HCT116 (cell line): ENCODE results near the gene ARHGEF11. TPM values are rescaled to one million over a fixed set of nuclear protein-coding genes. Genes with fewer than 3 reads are reported as not detected.

Experiments
- ATAC-seq: fragments of 200-7000 bp; cut with Tn5 transposase; 2 replicates; pipeline ENCODE4 v1.9.1; 2020; ENCODE audit warnings: mild to moderate bottlenecking, moderate library complexity
- BruUV-seq: library from RNA; stranded (reverse); fragments of 400-500 nt; replicated peaks from 2 replicates; lab custom pipeline; 2021; lab: Mats Ljungman, UMichigan
- CTCF ChIA-PET: fragments of 300-600 bp; sonication (Branson Sonifier 250); formaldehyde crosslinking; loops from one replicate; lab custom pipeline; 2021; ENCODE audit warnings: antibody characterized with exemption; lab: Charles Lee
- POLR2A ChIA-PET: fragments of 300-600, 350-600 bp; sonication (Branson Sonifier 250); formaldehyde crosslinking; loops from one replicate; lab custom pipeline; 2021; ENCODE audit warnings: antibody characterized with exemption; lab: Charles Lee
- RAD21 ChIA-PET, 2 experiments: fragments of 300-600 bp; sonication (Branson Sonifier 250); formaldehyde crosslinking; loops; one replicate each; lab custom pipeline; 2023; ENCODE audit warnings: low total read pairs in 2 of 2; ENCODE audit not compliant: uncharacterized antibody in 2 of 2, unreplicated experiment in 2 of 2, low non-redundant PET in 1 of 2; lab: Charles Lee
- DNase-seq: peaks from one replicate; pipeline ENCODE4 v3.0.0-alpha.2; 2010; ENCODE audit warnings: low read depth, low spot score
- H2AFZ ChIP-seq: fragments of 200-600 bp; shearing (Covaris generic), sonication (generic); 2 replicates; pipeline ENCODE4 v1.6.1; 2017; ENCODE audit warnings: low read depth, mixed run types, mixed read lengths, antibody characterized with exemption, low read length; ENCODE audit not compliant: poor library complexity, severe bottlenecking
- H3K27ac ChIP-seq: 2 replicates; pipeline ENCODE4 v1.5.1; 2012; ENCODE audit warnings: low read depth, low read length
- H3K27me3 ChIP-seq: fragments of 200-600 bp; sonication (generic); 2 replicates; pipeline ENCODE4 v1.6.1; 2016; ENCODE audit warnings: mixed run types, low read length, mixed read lengths; ENCODE audit not compliant: insufficient read depth
- H3K36me3 ChIP-seq, 2 experiments: fragments of 200-500 bp in 1 of 2; fragments of 200-600 bp in 1 of 2; sonication (Bioruptor generic) in 1 of 2; sonication (generic) in 1 of 2; 2 replicates each; pipeline versions ENCODE4 v1.5.1 to v1.6.1; 2014 to 2016; ENCODE audit warnings: low read length in 2 of 2, inconsistent platforms in 1 of 2, mixed read lengths in 1 of 2, mixed run types in 1 of 2; ENCODE audit not compliant: insufficient read depth in 2 of 2, control insufficient read depth in 1 of 2
- H3K4me1 ChIP-seq, 2 experiments: fragments of 200-600 bp in 1 of 2; sonication (generic) in 1 of 2; 2 replicates each; pipeline versions ENCODE4 v1.5.1 to v1.6.1; 2012 to 2017; ENCODE audit warnings: low read length in 2 of 2, inconsistent platforms in 1 of 2, mild to moderate bottlenecking in 1 of 2, mixed read lengths in 1 of 2, mixed run types in 1 of 2, moderate library complexity in 1 of 2; ENCODE audit not compliant: insufficient read depth in 2 of 2, control insufficient read depth in 1 of 2
- H3K4me2 ChIP-seq: fragments of 200-600 bp; sonication (generic); 2 replicates; pipeline ENCODE4 v1.6.1; 2017; ENCODE audit warnings: mixed run types, low read length, mixed read lengths
- H3K4me3 ChIP-seq, 2 experiments: fragments of 200-600 bp in 1 of 2; sonication (generic) in 1 of 2; replicated peaks in 1 of 2; 2 replicates each; pipeline ENCODE4 v1.5.1; 2011 to 2016; ENCODE audit warnings: low read length in 2 of 2, control low read depth in 1 of 2, low read depth in 1 of 2, mild to moderate bottlenecking in 1 of 2, mixed read lengths in 1 of 2, mixed run types in 1 of 2
- H3K79me2 ChIP-seq: fragments of 200-600 bp; sonication (generic); 2 replicates; pipeline ENCODE4 v1.6.1; 2017; ENCODE audit warnings: mild to moderate bottlenecking, mixed run types, low read length, moderate library complexity, mixed read lengths; ENCODE audit not compliant: insufficient read depth
- H3K9ac ChIP-seq: fragments of 200-600 bp; sonication (generic); 2 replicates; pipeline ENCODE4 v1.6.1; 2016; ENCODE audit warnings: low read length, mixed read lengths
- H3K9me2 ChIP-seq: fragments of 200-600 bp; sonication (generic), shearing (Covaris generic); 2 replicates; pipeline ENCODE4 v1.6.1; 2017; ENCODE audit warnings: mixed run types, mild to moderate bottlenecking, moderate library complexity; ENCODE audit not compliant: insufficient read depth
- H3K9me3 ChIP-seq, 2 experiments: fragments of 200-500 bp in 1 of 2; fragments of 200-600 bp in 1 of 2; sonication (Bioruptor generic) in 1 of 2; sonication (generic) in 1 of 2; 2 replicates each; pipeline ENCODE4 v1.6.1; 2014 to 2017; ENCODE audit warnings: low read length in 2 of 2, mixed read lengths in 2 of 2, inconsistent platforms in 1 of 2, low read depth in 1 of 2, mild to moderate bottlenecking in 1 of 2, mixed run types in 1 of 2, moderate library complexity in 1 of 2; ENCODE audit not compliant: control insufficient read depth in 1 of 2, insufficient read depth in 1 of 2
- H4K20me1 ChIP-seq: fragments of 200-600 bp; sonication (generic), shearing (Covaris generic); 2 replicates; pipeline ENCODE4 v1.6.1; 2017; ENCODE audit warnings: mixed run types, mild to moderate bottlenecking, moderate library complexity; ENCODE audit not compliant: insufficient read depth
- CBX3 ChIP-seq: IDR thresholded peaks from 2 replicates; pipeline ENCODE4 v1.6.1; 2012; ENCODE audit warnings: low read depth
- CEBPB ChIP-seq: IDR thresholded peaks from 2 replicates; pipeline ENCODE4 v1.6.1; 2012; ENCODE audit warnings: low read depth
- EGR1 ChIP-seq: IDR thresholded peaks from 2 replicates; pipeline ENCODE4 v1.6.1; 2012; ENCODE audit warnings: low read depth
- EZH2 ChIP-seq: fragments of 200-600 bp; sonication (generic); IDR thresholded peaks from 2 replicates; pipeline ENCODE4 v1.6.1; 2017; ENCODE audit warnings: antibody characterized with exemption, mixed run types
- EZH2phosphoT487 ChIP-seq: fragments of 200-600 bp; IDR thresholded peaks from 2 replicates; pipeline ENCODE4 v1.6.1; 2018; ENCODE audit warnings: antibody characterized with exemption, borderline replicate concordance
- JUND ChIP-seq: IDR thresholded peaks from 2 replicates; pipeline ENCODE4 v1.6.1; 2012
- POLR2AphosphoS5 ChIP-seq: IDR thresholded peaks from 2 replicates; pipeline ENCODE4 v1.6.1; 2011; ENCODE audit warnings: mild to moderate bottlenecking, low read depth, low read length, moderate library complexity
- RAD21 ChIP-seq: IDR thresholded peaks from 2 replicates; pipeline ENCODE4 v1.6.1; 2012; ENCODE audit warnings: low read depth, mild to moderate bottlenecking
- SRF ChIP-seq: IDR thresholded peaks from 2 replicates; pipeline ENCODE4 v1.6.1; 2012; ENCODE audit warnings: low read depth
- TCF7L2 ChIP-seq: IDR thresholded peaks from 2 replicates; pipeline ENCODE4 v1.7.0; 2011; ENCODE audit warnings: borderline replicate concordance, inconsistent platforms; ENCODE audit not compliant: insufficient read depth, insufficient read length; ENCODE audit errors: extremely low read depth
- YY1 ChIP-seq: IDR thresholded peaks from 2 replicates; pipeline ENCODE4 v1.6.1; 2011; ENCODE audit warnings: low read length, low read depth, moderate library complexity, mild to moderate bottlenecking; ENCODE audit not compliant: insufficient replicate concordance; ENCODE audit errors: extremely low read depth
- intact Hi-C: fragments of 100-400 bp; cut with micrococcal nuclease; formaldehyde crosslinking; loops from 2 replicates; pipeline ENCODE4 v1.10.0; 2022
- total RNA-seq: library from RNA; stranded (reverse); gene quantifications from one replicate; pipeline ENCODE4 v1.2.1, GENCODE V29; 2021; ENCODE audit not compliant: unreplicated experiment
- TF ChIP-seq, protein P1 (sequence below): IDR thresholded peaks from 2 replicates; pipeline ENCODE4 v1.6.1; 2012
- TF ChIP-seq, protein P2 (sequence below): IDR thresholded peaks from 2 replicates; pipeline ENCODE4 v1.6.1; 2012
- TF ChIP-seq, protein P3 (sequence below): IDR thresholded peaks from 2 replicates; pipeline ENCODE4 v1.6.1; 2012; ENCODE audit warnings: low read depth

Gene ARHGEF11
- total RNA-seq, 1 experiment from 2014 or later: 28.9 TPM

DNA sequence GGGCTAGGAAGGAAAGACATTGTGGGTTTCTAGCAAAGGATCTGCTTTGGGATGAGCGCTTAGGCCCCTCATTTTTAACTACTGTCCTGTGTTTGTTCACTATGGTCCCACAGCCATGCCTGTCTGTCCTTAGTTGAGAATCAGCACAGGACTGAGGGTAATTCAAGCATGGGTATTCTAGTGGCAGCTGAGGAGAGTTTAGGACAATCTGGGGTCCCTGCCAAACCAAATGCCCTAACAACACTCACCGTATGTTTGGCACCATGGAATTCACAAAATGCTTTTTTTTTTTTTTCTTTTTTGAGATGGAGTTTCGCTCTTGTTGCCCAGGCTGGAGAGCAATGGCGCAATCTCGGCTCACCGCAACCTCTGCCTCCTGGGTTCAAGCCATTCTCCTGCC lies 10.4 kb downstream of the ARHGEF11 start:
- peaks cover 77% of the 10 kb centered on the region for H3K79me2 ChIP-seq
- TF ChIP-seq RAD21 (no peak), CBX3 (no peak), CEBPB (no peak), YY1 (no peak), EZH2phosphoT487 (no peak), POLR2AphosphoS5 (no peak), TCF7L2 (no peak)
- TF ChIP-seq, protein P1, sequence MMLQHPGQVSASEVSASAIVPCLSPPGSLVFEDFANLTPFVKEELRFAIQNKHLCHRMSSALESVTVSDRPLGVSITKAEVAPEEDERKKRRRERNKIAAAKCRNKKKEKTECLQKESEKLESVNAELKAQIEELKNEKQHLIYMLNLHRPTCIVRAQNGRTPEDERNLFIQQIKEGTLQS: no peak
- TF ChIP-seq, all 23 proteins: peak for 0
- H3K9me3 ChIP-seq: no peaks in the 10 kb centered on the region
- no peak overlapping the region for H3K4me2 ChIP-seq
- intact Hi-C loops: no loop called here
- no peaks in the 10 kb centered on the region for H3K36me3 ChIP-seq
- no peaks in the 10 kb centered on the region for H3K27me3 ChIP-seq
- POLR2A ChIA-PET: no interaction called here
- no peak overlapping the region for H3K4me3 ChIP-seq
- H4K20me1 ChIP-seq: no peaks in the 10 kb centered on the region
- H2AFZ ChIP-seq: no peak overlapping the region
- no TSS peak for BruUV-seq
- no peak overlapping the region for H3K9ac ChIP-seq
- DNase-seq: no peak
- H3K4me1 ChIP-seq: no peaks in the 10 kb centered on the region
- CTCF ChIA-PET: no interaction called here
- no peaks in the 10 kb centered on the region for H3K9me2 ChIP-seq
- RAD21 ChIA-PET: no interaction called here
- no peak overlapping the region for H3K27ac ChIP-seq
- no peak for ATAC-seq

DNA sequence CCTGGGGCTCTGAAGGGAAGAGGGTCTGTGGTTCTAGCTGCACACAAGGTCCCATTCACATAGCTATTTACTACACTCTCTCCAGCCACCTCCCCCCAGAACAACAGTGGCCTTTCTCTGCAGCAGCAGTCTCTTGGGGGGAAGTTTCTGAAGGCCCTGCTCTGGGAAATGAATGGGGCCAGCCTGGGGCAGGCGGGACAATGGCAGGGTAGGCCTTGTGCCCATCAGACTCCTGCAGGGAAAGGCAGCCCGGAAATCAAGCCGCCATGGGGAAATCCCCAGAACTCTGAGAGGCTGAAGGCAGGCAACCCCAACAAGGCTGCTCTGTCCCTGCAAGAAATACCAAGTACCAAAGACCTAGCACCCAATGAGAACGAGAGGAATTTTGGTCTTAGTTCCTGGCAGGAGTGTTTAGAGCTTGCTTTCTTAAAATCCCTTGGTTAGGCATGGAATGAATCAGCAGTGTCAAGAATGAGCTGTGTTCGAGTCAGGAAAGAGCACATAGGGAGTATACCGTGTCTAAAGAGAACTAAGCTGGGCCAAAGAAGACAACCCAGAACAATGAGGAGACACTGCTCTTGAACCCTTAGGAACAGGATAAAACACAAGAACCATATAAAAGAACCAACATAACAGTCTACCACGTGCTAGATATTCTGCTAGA lies 11.3 kb downstream of the ARHGEF11 start:
- H3K4me1 ChIP-seq: no peaks in the 10 kb centered on the region
- ChIA-PET CTCF (no interaction called here), RAD21 (no interaction called here), POLR2A (interaction anchor here (1.4 kb wide), 1 partner anchor 9 kb away, joined by 3 read pairs; no protein-coding TSS in a partner anchor)
- ATAC-seq: no peak
- no peaks in the 10 kb centered on the region for H3K9me3 ChIP-seq
- H3K4me3 ChIP-seq: no peak overlapping the region
- H3K9me2 ChIP-seq: no peaks in the 10 kb centered on the region
- H3K36me3 ChIP-seq: no peaks in the 10 kb centered on the region
- H3K4me2 ChIP-seq: no peak overlapping the region
- BruUV-seq: no TSS peak
- intact Hi-C loops: no loop called here
- peaks cover 77% of the 10 kb centered on the region for H3K79me2 ChIP-seq
- no peaks in the 10 kb centered on the region for H4K20me1 ChIP-seq
- H3K27me3 ChIP-seq: no peaks in the 10 kb centered on the region
- H3K27ac ChIP-seq: no peak overlapping the region
- no peak overlapping the region for H2AFZ ChIP-seq
- no peak overlapping the region for H3K9ac ChIP-seq
- DNase-seq: no peak
- TF ChIP-seq, protein P1: no peak
- no peak for TF ChIP-seq YY1
- TF ChIP-seq CBX3: no peak
- no peak for TF ChIP-seq JUND
- TF ChIP-seq EGR1: no peak
- TF ChIP-seq SRF: no peak
- TF ChIP-seq, protein P2, sequence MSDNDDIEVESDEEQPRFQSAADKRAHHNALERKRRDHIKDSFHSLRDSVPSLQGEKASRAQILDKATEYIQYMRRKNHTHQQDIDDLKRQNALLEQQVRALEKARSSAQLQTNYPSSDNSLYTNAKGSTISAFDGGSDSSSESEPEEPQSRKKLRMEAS: no peak
- TF ChIP-seq CEBPB: no peak
- TF ChIP-seq RAD21: no peak
- TF ChIP-seq EZH2: no peak
- TF ChIP-seq TCF7L2: no peak
- TF ChIP-seq, protein P3, sequence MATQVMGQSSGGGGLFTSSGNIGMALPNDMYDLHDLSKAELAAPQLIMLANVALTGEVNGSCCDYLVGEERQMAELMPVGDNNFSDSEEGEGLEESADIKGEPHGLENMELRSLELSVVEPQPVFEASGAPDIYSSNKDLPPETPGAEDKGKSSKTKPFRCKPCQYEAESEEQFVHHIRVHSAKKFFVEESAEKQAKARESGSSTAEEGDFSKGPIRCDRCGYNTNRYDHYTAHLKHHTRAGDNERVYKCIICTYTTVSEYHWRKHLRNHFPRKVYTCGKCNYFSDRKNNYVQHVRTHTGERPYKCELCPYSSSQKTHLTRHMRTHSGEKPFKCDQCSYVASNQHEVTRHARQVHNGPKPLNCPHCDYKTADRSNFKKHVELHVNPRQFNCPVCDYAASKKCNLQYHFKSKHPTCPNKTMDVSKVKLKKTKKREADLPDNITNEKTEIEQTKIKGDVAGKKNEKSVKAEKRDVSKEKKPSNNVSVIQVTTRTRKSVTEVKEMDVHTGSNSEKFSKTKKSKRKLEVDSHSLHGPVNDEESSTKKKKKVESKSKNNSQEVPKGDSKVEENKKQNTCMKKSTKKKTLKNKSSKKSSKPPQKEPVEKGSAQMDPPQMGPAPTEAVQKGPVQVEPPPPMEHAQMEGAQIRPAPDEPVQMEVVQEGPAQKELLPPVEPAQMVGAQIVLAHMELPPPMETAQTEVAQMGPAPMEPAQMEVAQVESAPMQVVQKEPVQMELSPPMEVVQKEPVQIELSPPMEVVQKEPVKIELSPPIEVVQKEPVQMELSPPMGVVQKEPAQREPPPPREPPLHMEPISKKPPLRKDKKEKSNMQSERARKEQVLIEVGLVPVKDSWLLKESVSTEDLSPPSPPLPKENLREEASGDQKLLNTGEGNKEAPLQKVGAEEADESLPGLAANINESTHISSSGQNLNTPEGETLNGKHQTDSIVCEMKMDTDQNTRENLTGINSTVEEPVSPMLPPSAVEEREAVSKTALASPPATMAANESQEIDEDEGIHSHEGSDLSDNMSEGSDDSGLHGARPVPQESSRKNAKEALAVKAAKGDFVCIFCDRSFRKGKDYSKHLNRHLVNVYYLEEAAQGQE: no peak
- TF ChIP-seq POLR2AphosphoS5: no peak
